Esophagus squamous epithelium (tissue), 4 donors: ENCODE measurements around the gene RNPEPL1.

Experiments
- CTCF ChIP-seq, 6 experiments: fragments of 450-650 bp in 4 of 6; fragments of 200-600 bp in 2 of 6; sonication (generic) in 2 of 6; IDR thresholded peaks; one replicate each; pipeline ENCODE4 v1.5.1; 2016 to 2019; ENCODE audit warnings: antibody characterized with exemption in 6 of 6, mild to moderate bottlenecking in 4 of 6, moderate library complexity in 4 of 6
- POLR2A ChIP-seq, 4 donors: fragments of 450-650 bp; IDR thresholded peaks; one replicate each; pipeline ENCODE4 v1.6.1; 2017; ENCODE audit warnings: antibody characterized with exemption in 4 of 4, mild to moderate bottlenecking in 4 of 4, moderate library complexity in 3 of 4

- TF ChIP-seq CTCF (IDR thresholded peaks at IDR 0.05) (no peak), POLR2A (IDR thresholded peaks at IDR 0.05) (no peak)
These were observed 45.9 kb upstream of the RNPEPL1 start for GRCh38 chr2:240522406-240522805.
